Mononuclear cell (primary cell): ENCODE data around the gene CHMP5. TPM values are rescaled to one million over a fixed set of nuclear protein-coding genes. Genes with fewer than 3 reads are reported as not detected.

Source experiments
- H3K27me3 ChIP-seq: 2 replicates; pipeline ENCODE4 v1.6.0; 2011; ENCODE audit warnings: low read length, control low read depth; ENCODE audit not compliant: insufficient read depth
- H3K4me1 ChIP-seq: 2 replicates; pipeline ENCODE4 v1.5.1; 2011; ENCODE audit warnings: mild to moderate bottlenecking, low read length, control low read depth; ENCODE audit not compliant: insufficient read depth
- H3K4me3 ChIP-seq: 2 replicates; pipeline ENCODE4 v1.5.1; 2011; ENCODE audit warnings: mild to moderate bottlenecking, low read length, moderate library complexity
- H3K9me3 ChIP-seq: 2 replicates; pipeline ENCODE4 v1.5.1; 2011; ENCODE audit warnings: low read depth, mild to moderate bottlenecking, control low read depth, low read length
- total RNA-seq: library from RNA; depleted of rRNA; stranded (reverse); fragments of >200 nt; gene quantifications from one replicate; pipeline ENCODE4 v1.2.3, GENCODE V29; 2012

CHMP5 gene
- total RNA-seq, 1 donor, result 21.6 TPM

GRCh38 chr9:33233626-33234342 lies 31.1 kb upstream of the CHMP5 start:
- H3K4me3 ChIP-seq, result no peak overlapping the region
- no peaks in the 10 kb centered on the region for H3K4me1 ChIP-seq
- no peaks in the 10 kb centered on the region for H3K27me3 ChIP-seq
- H3K9me3 ChIP-seq, result no peaks in the 10 kb centered on the region

- Histone ChIP-seq H3K9me3 (no peaks in the 10 kb centered on the region), H3K4me3 (no peak overlapping the region), H3K27me3 (no peaks in the 10 kb centered on the region), H3K4me1 (no peaks in the 10 kb centered on the region)
Measured at GRCh38 chr9:33234511-33235467, 30.1 kb upstream of the CHMP5 start.

DNA sequence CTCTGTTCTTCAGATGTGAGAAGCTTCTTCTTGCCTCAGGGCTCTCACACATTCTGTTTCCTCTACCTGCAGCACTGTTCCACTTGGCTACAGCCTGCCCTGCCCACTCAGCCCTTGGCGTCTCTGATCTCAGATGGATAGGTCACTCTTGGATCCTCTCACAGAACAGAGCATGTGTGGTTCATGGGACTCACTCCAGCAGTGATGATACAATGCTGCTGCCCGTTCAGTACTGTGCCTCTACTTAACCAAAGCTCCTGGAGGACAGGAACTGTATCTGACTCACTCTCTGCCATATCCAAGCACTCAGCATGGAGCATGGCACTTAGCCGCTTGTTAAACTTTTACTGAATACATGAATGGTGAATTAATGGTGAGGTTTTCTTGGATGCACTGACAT lies 28.3 kb upstream of the CHMP5 start:
- Histone ChIP-seq H3K27me3 (no peaks in the 10 kb centered on the region), H3K4me1 (no peaks in the 10 kb centered on the region), H3K9me3 (no peaks in the 10 kb centered on the region), H3K4me3 (no peak overlapping the region)

DNA sequence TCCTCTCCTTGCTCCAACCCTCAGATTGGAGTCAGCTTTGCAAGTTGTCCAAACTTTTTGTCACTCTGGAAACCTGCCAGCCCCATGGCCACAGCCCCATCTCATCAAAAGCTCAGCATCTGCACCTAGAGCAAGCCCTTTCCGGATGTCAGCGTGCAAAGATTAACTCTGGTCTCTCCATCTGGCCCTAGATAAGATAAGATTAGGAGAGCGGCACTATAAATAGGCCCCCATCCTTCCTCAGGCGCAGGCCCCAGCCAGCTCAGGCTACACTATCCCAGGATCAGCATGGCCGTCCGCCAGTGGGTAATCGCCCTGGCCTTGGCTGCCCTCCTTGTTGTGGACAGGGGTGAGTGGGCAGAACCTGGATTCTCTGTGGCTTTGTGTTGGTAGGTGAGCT lies 24.9 kb upstream of the CHMP5 start, which contains the start of gene SPINK4:
Gene SPINK4 (plus strand): TSS at position 247 of the 400 bp plus-strand sequence. CDS start 42 bp downstream, at position 289.
- no peaks in the 10 kb centered on the region for H3K9me3 ChIP-seq
- no peaks in the 10 kb centered on the region for H3K4me1 ChIP-seq
- H3K27me3 ChIP-seq, result no peaks in the 10 kb centered on the region
- H3K4me3 ChIP-seq, result no peak within 1 kb of the TSS

DNA sequence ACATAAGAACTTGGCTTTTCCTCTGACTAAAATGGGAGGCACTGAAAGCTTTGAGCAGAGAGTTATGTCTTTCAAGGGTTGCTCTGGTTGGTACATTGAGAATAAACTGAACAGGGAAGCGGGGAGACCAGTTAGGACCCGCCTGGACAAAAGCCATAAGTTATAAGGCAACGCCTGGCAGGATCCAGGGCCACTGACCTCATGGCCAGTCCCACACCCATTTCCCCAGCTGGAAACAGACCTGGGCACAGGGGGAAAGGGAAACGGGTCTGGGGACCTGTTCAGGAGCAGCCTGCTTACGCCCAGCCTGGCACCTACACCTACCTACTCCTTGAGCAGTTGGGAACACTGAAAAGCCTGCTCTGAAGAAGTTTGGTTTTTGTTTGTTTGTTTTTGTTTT lies 23.6 kb upstream of the CHMP5 start:
- Histone ChIP-seq H3K9me3 (no peaks in the 10 kb centered on the region), H3K4me3 (no peak overlapping the region), H3K27me3 (no peaks in the 10 kb centered on the region), H3K4me1 (no peaks in the 10 kb centered on the region)

GRCh38 chr9:33242609-33243134 lies 22.2 kb upstream of the CHMP5 start:
- H3K4me3 ChIP-seq, result no peak overlapping the region
- no peaks in the 10 kb centered on the region for H3K9me3 ChIP-seq
- H3K4me1 ChIP-seq, result no peaks in the 10 kb centered on the region
- no peaks in the 10 kb centered on the region for H3K27me3 ChIP-seq

DNA sequence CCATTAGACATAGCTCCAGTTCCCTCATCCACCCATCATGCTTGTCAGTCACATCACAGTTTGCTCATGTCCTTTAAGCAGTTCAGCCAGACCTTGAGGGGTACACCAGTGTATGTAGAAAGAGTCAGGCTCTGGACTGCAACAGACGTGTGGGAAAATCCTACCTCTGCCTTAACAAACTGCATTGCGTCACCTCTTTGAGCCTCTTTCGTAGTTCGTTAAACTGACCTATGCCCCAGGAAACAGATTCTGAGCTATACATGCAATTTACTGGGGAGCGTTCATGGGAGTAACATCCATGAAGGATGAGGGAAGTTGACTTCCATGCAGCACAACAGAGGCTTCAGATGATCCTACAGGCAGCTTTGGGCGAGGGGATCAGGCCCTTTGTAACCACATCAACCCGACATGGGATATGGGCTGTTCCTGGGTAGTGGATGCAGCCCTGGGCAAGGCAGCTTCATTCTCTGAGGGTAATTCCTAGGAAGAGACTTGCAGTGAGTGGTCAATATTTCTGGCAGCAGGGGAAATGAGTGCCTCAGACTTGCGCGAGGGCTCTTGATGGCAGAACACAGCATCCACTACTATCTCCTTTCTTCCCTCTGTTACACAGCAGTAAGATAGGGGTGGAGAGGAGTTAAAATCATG lies 20.6 kb upstream of the CHMP5 start:
- H3K9me3 ChIP-seq, result no peaks in the 10 kb centered on the region
- H3K4me3 ChIP-seq, result no peak overlapping the region
- H3K27me3 ChIP-seq, result no peaks in the 10 kb centered on the region
- no peaks in the 10 kb centered on the region for H3K4me1 ChIP-seq

DNA sequence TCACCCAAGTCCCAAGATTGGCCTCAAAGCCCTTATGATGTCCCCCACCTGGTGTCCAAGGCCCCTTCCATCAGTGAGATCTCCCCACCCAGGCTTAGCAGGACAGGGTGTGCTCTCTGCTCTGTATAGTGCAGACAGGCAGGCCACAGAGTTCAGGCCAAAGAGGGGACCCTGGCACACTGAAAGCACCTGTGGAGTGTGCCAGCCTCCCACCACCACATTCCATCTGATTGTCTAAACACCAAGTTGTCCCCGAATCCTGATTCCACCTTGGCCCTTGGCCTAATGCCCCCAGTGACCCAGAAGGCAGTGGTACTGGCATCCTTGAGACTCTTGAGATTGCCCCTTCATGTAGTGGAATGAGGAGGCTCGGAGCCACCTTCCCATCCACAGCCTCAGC lies 19.5 kb upstream of the CHMP5 start:
- Histone ChIP-seq H3K9me3 (no peaks in the 10 kb centered on the region), H3K4me3 (no peak overlapping the region), H3K27me3 (no peaks in the 10 kb centered on the region)

DNA sequence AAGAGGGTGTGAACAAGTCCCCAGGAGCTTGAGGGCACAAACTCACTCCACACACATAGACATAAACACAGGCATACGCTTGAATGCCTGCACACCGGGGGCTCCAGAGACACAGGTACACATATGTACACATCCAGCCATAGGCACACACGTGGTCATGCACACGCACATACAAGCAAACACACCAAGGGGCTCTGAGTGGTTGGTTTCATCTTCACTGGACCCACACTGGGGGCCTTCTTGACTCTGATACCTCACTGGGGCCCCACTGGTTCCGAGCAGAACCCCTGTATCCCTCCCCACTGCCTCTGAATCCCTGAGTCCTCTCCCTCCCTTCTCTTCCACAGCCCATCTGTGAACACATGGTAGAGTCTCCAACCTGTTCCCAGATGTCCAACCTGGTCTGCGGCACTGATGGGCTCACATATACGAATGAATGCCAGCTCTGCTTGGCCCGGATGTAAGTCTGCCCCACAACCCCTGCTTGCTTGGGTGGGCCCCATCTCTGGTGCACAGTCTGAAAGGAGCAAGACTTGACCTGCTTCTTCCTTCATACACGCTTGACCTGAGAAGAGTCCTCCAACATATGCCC lies 18.5 kb upstream of the CHMP5 start:
- Histone ChIP-seq H3K4me1 (no peaks in the 10 kb centered on the region), H3K9me3 (no peaks in the 10 kb centered on the region), H3K27me3 (no peaks in the 10 kb centered on the region)

More for the DNA sequence above, 19.5 kb upstream of the CHMP5 start:
- no peaks in the 10 kb centered on the region for H3K4me1 ChIP-seq

DNA sequence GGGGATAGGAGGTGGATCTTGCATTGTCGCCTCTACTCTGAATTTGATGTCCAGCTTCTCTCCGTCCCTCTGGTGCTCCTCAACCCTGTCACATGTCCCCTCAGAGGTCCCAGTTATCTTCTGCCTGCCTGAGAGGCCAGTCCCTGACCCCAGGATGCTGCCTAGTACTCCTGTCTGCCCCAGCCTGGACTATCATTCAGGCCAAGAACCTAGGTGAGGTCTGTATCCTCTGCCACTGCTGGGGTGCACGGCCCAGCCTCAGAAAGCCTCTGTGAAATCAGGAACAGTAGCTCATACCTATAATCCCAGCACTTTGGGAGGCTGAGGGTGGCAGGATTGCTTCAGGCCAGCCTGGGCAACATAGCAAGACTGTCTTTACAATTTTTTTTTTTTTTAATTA lies 16.2 kb upstream of the CHMP5 start:
- no peaks in the 10 kb centered on the region for H3K27me3 ChIP-seq
- no peaks in the 10 kb centered on the region for H3K4me1 ChIP-seq
- no peaks in the 10 kb centered on the region for H3K9me3 ChIP-seq
- H3K4me3 ChIP-seq, result no peak overlapping the region

More for the DNA sequence above, 18.5 kb upstream of the CHMP5 start:
- no peak overlapping the region for H3K4me3 ChIP-seq

GRCh38 chr9:33249087-33249658 lies 15.7 kb upstream of the CHMP5 start:
- no peaks in the 10 kb centered on the region for H3K4me1 ChIP-seq
- H3K4me3 ChIP-seq, result no peak overlapping the region
- H3K9me3 ChIP-seq, result no peaks in the 10 kb centered on the region
- no peaks in the 10 kb centered on the region for H3K27me3 ChIP-seq

GRCh38 chr9:33249983-33250382 lies 14.9 kb upstream of the CHMP5 start:
- Histone ChIP-seq H3K4me1 (no peaks in the 10 kb centered on the region), H3K27me3 (no peaks in the 10 kb centered on the region), H3K4me3 (no peak overlapping the region), H3K9me3 (no peaks in the 10 kb centered on the region)

DNA sequence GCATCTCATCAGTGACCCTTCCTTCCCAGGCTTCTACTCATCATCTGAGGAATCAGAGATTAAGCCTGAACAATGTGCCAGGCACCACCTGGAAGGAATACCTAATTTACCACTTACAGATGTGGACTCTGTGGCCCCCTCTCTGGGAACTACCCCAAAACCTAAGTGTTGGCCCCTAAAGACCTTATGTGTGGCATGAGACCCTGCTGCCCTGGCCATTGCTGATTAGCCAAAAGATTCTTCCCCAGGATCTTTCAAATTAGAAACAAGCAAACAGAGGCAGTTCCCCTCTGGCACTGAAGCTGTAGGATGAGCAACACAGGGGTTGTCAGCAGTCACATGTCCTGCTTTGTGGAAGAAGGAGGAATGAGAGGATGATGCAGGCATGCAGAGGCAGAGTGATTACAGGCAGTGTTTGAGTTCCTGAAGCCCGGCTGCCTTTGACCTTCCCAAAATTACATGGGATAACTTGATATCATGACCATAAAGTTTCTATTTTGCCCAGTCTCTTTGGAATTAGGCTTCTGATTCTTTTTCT lies 14.3 kb upstream of the CHMP5 start:
- H3K27me3 ChIP-seq, result no peaks in the 10 kb centered on the region
- H3K4me3 ChIP-seq, result no peak overlapping the region
- H3K4me1 ChIP-seq, result no peaks in the 10 kb centered on the region
- H3K9me3 ChIP-seq, result no peaks in the 10 kb centered on the region

DNA sequence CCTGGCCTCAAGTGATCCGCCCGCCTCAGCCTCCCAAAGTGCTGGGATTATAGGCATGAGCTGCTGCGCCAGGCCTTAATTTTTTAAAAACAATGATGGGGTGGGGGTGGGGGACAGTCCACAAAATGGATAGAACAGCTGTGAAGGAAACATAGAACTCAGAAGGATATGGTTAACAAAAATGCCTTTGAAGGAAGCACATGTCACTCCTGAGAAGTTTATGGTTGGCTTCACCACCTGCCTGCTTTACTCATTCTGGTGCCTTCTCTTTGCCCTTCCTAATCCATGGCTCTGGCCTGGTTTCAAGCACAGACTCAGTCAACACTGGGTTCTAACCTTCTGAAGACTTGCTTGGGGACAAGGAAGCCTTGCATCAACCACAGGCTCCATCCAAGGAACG lies 10.6 kb upstream of the CHMP5 start:
- no peak overlapping the region for H3K4me3 ChIP-seq
- no peaks in the 10 kb centered on the region for H3K9me3 ChIP-seq
- H3K4me1 ChIP-seq, result no peaks in the 10 kb centered on the region
- H3K27me3 ChIP-seq, result no peaks in the 10 kb centered on the region
